Coronary artery (tissue), 2 donors: ENCODE results near the gene GLT8D2.

Experiments used
- DNase-seq: peaks from one replicate; pipeline ENCODE4 v3.0.0-alpha.2; 2017; ENCODE audit warnings: low spot score
- H3K27ac ChIP-seq, 2 donors: fragments of 200-600 bp; sonication (generic); one replicate each; pipeline ENCODE4 v1.5.1; 2016 to 2019
- H3K4me3 ChIP-seq: fragments of 200-600 bp; sonication (generic); 2 replicates; pipeline ENCODE4 v1.5.1; 2016; ENCODE audit warnings: mild to moderate bottlenecking, moderate library complexity
- TF ChIP-seq, protein P1 (sequence below): fragments of 200-600 bp; sonication (generic); IDR thresholded peaks from one replicate; pipeline ENCODE4 v1.5.1; 2019; ENCODE audit warnings: antibody characterized with exemption

GLT8D2 gene

DNA sequence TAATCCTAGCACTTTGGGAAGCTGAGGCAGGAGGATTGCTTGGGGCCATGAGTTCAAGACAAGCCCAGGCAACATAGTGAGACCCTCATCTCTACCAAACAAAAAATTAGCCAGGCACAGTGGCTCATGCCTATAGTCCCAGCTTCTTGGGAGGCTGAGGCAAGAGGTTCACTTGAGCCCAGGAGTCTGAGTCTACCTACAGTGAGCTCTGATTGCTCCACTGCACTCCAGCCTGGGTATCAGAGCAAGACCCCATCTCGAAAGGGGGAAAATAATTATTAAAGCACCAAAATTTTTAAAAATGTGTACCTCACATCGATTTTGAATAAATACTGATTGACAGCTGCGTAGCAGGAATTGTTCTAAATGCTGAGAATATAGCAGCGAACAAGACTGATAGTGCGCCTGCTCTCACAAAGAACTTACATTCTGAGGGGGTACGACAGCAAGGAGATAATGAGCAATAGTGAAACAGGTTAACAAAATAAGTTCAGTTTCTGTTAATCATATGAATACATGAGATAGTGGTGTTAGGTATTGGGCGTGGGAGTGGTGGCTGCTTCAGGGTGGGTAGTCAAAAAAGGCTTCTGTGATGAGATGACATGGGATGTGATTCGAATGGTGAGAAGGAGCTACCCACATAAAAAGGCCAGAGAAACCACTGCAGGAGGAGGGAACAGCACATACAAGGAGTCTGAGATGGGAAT is 33.9 kb upstream of the GLT8D2 start:
- Histone ChIP-seq H3K27ac (no peak overlapping the region), H3K4me3 (no peak overlapping the region)
- TF ChIP-seq, protein P1, sequence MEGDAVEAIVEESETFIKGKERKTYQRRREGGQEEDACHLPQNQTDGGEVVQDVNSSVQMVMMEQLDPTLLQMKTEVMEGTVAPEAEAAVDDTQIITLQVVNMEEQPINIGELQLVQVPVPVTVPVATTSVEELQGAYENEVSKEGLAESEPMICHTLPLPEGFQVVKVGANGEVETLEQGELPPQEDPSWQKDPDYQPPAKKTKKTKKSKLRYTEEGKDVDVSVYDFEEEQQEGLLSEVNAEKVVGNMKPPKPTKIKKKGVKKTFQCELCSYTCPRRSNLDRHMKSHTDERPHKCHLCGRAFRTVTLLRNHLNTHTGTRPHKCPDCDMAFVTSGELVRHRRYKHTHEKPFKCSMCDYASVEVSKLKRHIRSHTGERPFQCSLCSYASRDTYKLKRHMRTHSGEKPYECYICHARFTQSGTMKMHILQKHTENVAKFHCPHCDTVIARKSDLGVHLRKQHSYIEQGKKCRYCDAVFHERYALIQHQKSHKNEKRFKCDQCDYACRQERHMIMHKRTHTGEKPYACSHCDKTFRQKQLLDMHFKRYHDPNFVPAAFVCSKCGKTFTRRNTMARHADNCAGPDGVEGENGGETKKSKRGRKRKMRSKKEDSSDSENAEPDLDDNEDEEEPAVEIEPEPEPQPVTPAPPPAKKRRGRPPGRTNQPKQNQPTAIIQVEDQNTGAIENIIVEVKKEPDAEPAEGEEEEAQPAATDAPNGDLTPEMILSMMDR, result no peak
- DNase-seq, result no peak

GRCh38 chr12:104080764-104081163 is 30.8 kb upstream of the GLT8D2 start:
- Histone ChIP-seq H3K27ac (no peak overlapping the region), H3K4me3 (no peak overlapping the region)
- TF ChIP-seq, protein P1, result no peak
- DNase-seq, result no peak

- Histone ChIP-seq H3K4me3 (no peak overlapping the region), H3K27ac (no peak overlapping the region)
- DNase-seq, result no peak
- TF ChIP-seq, protein P1, result no peak
Observed at GRCh38 chr12:104079024-104079423, 29.0 kb upstream of the GLT8D2 start.

GRCh38 chr12:104073699-104074098 is 23.7 kb upstream of the GLT8D2 start:
- Histone ChIP-seq H3K4me3 (no peak overlapping the region), H3K27ac (no peak overlapping the region)
- TF ChIP-seq, protein P1, result no peak
- no peak for DNase-seq

- DNase-seq, result no peak
- no peak overlapping the region for H3K27ac ChIP-seq
- TF ChIP-seq, protein P1, result no peak
- H3K4me3 ChIP-seq, result no peak overlapping the region
Observed at GRCh38 chr12:104072099-104072498, 22.1 kb upstream of the GLT8D2 start.

DNA sequence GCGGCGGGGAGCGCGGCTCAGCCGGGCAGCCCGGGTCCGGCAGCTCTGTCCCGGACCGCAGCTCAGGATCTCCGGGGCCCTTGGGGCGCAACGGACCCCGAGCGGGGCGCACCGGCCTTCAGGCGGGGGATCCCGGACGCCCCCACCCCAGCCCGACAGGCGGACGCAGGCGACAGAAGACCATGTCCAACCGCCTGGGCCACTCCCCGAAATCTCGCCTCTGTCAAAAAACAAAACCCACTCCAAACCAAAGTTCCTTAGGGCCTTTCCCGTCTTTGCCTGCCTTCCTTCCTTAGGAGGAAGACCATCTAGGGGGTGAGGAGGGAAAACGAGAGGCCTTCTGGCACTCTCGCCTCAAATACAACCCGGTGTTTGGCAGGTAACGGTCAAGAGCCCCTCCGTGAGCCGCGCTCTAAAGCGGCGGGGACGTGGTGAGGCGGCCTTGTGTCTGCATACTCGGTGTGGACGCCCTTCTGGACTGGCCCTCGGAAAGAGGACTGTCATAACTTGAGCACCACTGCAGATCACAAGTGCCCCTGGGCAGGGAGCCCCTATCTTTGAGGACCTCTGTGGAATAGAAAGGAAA is 14.9 kb upstream of the GLT8D2 start:
- peak overlapping the region; percentile 89 to 92 for H3K27ac ChIP-seq
- H3K4me3 ChIP-seq, result peak overlapping the region; percentile 95
- no peak for DNase-seq
- TF ChIP-seq, protein P1, result no peak
